ENCODE measurements around the gene CA5A. TPM values are rescaled to one million over a fixed set of nuclear protein-coding genes. Genes with fewer than 3 reads are reported as not detected.
A peak's percentile ranks its signal among the peaks of the same experiment; 100 is the strongest.

CA5A gene
- total RNA-seq, 1 donor from 2014 or later: not detected

DNA sequence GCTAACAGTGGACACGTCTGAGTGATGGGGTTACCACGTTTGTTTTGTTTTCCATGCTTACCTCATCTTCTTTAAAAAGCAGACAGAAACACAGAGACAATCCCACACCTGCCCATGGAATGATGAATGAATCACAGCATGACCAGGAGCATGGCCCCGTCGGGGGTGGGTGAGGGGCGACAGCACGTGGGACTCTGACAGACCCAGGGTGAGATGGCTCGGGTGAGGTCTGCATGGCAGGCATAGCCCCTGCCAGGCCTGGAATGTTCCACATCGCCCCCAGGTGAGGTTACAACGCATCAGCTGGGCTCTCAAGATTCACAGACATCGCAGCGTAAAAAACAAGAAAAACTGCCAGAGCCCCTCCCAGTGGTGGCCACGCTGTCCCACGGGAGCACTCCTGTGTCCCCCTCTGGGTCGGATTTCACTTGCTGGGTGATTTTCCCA, 85.2 kb downstream of the CA5A start:
- H3K9me3 ChIP-seq: no peaks in the 10 kb centered on the region
- no peak overlapping the region for H3K27ac ChIP-seq
- H3K4me1 ChIP-seq: peaks cover 9 to 22% of the 10 kb centered on the region in 2 donors
- TF ChIP-seq, protein P1, sequence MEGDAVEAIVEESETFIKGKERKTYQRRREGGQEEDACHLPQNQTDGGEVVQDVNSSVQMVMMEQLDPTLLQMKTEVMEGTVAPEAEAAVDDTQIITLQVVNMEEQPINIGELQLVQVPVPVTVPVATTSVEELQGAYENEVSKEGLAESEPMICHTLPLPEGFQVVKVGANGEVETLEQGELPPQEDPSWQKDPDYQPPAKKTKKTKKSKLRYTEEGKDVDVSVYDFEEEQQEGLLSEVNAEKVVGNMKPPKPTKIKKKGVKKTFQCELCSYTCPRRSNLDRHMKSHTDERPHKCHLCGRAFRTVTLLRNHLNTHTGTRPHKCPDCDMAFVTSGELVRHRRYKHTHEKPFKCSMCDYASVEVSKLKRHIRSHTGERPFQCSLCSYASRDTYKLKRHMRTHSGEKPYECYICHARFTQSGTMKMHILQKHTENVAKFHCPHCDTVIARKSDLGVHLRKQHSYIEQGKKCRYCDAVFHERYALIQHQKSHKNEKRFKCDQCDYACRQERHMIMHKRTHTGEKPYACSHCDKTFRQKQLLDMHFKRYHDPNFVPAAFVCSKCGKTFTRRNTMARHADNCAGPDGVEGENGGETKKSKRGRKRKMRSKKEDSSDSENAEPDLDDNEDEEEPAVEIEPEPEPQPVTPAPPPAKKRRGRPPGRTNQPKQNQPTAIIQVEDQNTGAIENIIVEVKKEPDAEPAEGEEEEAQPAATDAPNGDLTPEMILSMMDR (IDR thresholded peaks at IDR 0.05): no peak
- H3K36me3 ChIP-seq: peaks cover 0 to 3% of the 10 kb centered on the region in 2 donors
- H3K27me3 ChIP-seq: no peaks in the 10 kb centered on the region
- no peak for DNase-seq (ENCODE audit: low spot score in 2 of 2)
- intact Hi-C loops (cut with DNase I): no loop called here
- no peak overlapping the region for H3K4me3 ChIP-seq

- peaks cover 0 to 3% of the 10 kb centered on the region in 2 donors for H3K36me3 ChIP-seq
- H3K27me3 ChIP-seq: no peaks in the 10 kb centered on the region
- no peak overlapping the region for H3K27ac ChIP-seq
- no peaks in the 10 kb centered on the region for H3K9me3 ChIP-seq
- intact Hi-C loops (cut with DNase I): loop anchor here (1.0 kb wide), 2 partner anchors 21 to 59 kb away; no protein-coding TSS in a partner anchor
- peaks cover 9 to 22% of the 10 kb centered on the region in 2 donors for H3K4me1 ChIP-seq
- peak in 1 of 2 donors; percentile 80 for DNase-seq (ENCODE audit: low spot score in 2 of 2)
- no peak overlapping the region for H3K4me3 ChIP-seq
- TF ChIP-seq, protein P1 (IDR thresholded peaks at IDR 0.05): peak; percentile 92 to 98 (median 95)
Measured at GRCh38 chr16:87850009-87851006, 86.0 kb downstream of the CA5A start.

GRCh38 chr16:87849419-87850008, 86.8 kb downstream of the CA5A start:
- no peak for DNase-seq (ENCODE audit: low spot score in 2 of 2)
- no peak overlapping the region for H3K27ac ChIP-seq
- H3K4me3 ChIP-seq: no peak overlapping the region
- TF ChIP-seq, protein P1 (IDR thresholded peaks at IDR 0.05): no peak
- H3K9me3 ChIP-seq: no peaks in the 10 kb centered on the region
- H3K27me3 ChIP-seq: no peaks in the 10 kb centered on the region
- H3K36me3 ChIP-seq: peaks cover 0 to 3% of the 10 kb centered on the region in 2 donors
- peaks cover 9 to 22% of the 10 kb centered on the region in 2 donors for H3K4me1 ChIP-seq
- intact Hi-C loops (cut with DNase I): loop anchor here (1.0 kb wide), 2 partner anchors 22 to 60 kb away; no protein-coding TSS in a partner anchor

GRCh38 chr16:87848676-87849345, 87.5 kb downstream of the CA5A start:
- Histone ChIP-seq H3K36me3 (peaks cover 0 to 3% of the 10 kb centered on the region in 2 donors), H3K27me3 (no peaks in the 10 kb centered on the region), H3K4me1 (peaks cover 9 to 17% of the 10 kb centered on the region in 2 donors), H3K27ac (no peak overlapping the region), H3K4me3 (no peak overlapping the region), H3K9me3 (no peaks in the 10 kb centered on the region)
- no peak for DNase-seq (ENCODE audit: low spot score in 2 of 2)
- TF ChIP-seq, protein P1 (IDR thresholded peaks at IDR 0.05): no peak
- intact Hi-C loops (cut with DNase I): no loop called here
